OCI-LY1 (cell line): ENCODE data around the gene IGF1.

ENCODE experiments used
- EZH2 ChIP-seq: fragments of 200-600 bp; sonication (generic), shearing (Covaris generic); IDR thresholded peaks from 2 replicates; pipeline ENCODE4 v1.8.0; 2017; ENCODE audit warnings: borderline replicate concordance, mixed run types, mild to moderate bottlenecking, antibody characterized with exemption, low read length, moderate library complexity, mixed read lengths
- TF ChIP-seq, protein P1 (sequence below): fragments of 200-600 bp; sonication (generic), shearing (Covaris generic); IDR thresholded peaks from 2 replicates; pipeline ENCODE4 v1.5.1; 2017; ENCODE audit warnings: mild to moderate bottlenecking, antibody characterized with exemption, low read length, moderate library complexity, mixed read lengths

DNA sequence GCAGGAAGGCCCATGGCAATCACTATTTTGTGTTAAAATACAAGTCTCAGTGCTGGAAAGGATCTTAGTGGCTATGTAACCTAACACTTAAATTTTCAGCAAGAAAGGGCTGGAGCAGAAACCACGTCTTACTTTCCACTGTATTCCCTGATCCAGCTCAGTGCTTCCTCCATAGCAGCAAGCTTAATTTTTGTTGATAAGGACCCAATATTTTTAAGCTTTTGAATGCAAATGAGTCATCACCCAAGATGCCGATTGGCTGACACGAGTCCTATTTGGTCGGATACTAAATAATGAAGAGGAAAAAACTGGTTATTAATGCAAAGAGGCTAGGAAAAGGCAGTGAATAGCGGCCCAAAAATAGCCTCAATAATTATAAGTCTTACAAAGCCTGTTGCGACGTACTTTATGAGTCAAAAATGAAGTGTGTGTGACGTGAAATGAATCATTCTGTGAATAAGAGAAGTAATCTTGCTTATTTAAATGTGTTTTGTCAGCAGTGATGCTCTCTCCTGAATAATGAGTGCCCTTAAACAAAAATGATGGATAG is 46.9 kb upstream of the IGF1 start:
- TF ChIP-seq, protein P1, sequence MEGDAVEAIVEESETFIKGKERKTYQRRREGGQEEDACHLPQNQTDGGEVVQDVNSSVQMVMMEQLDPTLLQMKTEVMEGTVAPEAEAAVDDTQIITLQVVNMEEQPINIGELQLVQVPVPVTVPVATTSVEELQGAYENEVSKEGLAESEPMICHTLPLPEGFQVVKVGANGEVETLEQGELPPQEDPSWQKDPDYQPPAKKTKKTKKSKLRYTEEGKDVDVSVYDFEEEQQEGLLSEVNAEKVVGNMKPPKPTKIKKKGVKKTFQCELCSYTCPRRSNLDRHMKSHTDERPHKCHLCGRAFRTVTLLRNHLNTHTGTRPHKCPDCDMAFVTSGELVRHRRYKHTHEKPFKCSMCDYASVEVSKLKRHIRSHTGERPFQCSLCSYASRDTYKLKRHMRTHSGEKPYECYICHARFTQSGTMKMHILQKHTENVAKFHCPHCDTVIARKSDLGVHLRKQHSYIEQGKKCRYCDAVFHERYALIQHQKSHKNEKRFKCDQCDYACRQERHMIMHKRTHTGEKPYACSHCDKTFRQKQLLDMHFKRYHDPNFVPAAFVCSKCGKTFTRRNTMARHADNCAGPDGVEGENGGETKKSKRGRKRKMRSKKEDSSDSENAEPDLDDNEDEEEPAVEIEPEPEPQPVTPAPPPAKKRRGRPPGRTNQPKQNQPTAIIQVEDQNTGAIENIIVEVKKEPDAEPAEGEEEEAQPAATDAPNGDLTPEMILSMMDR, result no peak
- TF ChIP-seq EZH2, result no peak
